HG03432 (cell line): Measurements from ENCODE around the gene P4HA2.

Source experiments
- ATAC-seq: cut with Tn5 transposase; IDR thresholded peaks from one replicate; pipeline ENCODE4 v1.9.1; 2021; ENCODE audit warnings: mild to moderate bottlenecking, moderate library complexity; ENCODE audit not compliant: unreplicated experiment

P4HA2 gene

GRCh38 chr5:132265336-132266030 lies 37.8 kb upstream of the P4HA2 start:
- no peak for ATAC-seq

GRCh38 chr5:132264546-132265335 lies 37.1 kb upstream of the P4HA2 start:
- ATAC-seq, result no peak

DNA sequence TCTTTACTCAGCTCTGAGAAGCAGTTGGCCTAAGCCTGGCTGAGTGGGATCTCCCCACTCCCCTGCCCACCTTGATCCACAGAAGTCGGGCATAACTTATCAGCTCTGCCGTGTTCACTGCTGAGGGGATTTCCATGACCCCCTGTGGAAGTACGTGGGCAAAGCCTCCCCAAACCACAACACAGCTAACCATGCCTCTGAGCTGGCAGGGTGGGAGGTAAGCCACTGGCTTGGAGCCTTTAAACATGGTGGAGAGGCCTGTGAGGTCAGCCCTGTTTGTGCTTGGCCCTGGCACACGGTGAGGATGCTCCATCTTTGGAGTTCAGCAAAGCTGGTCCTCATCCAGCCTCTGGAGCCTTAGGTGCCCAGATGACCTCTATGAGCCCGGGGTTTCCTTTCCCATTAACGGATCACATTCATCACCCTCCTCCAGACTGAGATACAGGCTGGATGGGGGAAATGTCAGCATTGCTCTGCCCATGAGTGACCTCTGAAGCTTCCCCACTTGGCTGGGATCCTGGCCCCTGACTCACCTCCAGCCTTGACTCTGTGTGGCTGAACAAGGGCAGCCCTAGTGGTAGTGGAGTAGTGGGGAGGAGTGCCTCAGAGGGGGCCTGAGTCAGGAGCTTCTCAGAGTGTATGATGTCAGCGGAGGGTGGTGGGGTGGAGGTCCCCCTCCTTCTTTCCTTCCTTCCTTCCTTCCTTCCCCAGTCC lies 36.1 kb upstream of the P4HA2 start:
- ATAC-seq, result no peak

DNA sequence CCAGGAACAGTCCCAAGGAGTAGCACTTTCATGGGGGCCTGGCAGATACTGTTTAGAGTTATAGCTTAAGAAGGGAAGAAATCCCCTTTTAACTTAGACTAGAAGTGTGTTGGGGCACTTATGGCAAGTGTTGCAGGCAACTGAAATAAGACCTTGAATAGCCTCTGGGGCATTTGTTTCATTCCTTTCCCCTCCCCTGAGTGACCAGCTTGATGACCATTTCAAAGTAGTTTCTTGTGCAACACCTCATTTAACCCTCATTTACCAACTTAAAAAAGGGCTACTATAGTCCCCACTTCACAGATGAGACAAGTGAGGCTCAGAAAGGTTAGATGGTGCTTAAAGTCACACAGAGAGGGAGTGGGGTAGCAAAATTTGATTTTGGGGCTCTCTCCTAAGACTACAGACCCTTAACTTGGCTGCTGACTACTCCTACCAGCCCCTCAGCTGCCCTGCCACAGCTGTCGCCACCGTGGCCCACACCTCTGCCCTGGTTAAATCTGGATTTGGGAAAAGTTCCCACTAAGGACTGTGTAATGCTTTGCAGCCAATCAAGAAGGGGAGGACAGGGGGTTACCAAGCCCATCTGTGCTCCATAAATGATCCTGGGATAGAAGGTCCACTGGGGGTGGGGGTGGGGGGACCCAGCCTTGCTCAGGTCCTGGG lies 35.4 kb upstream of the P4HA2 start:
- ATAC-seq, result no peak

GRCh38 chr5:132261881-132262845 lies 34.5 kb upstream of the P4HA2 start:
- no peak for ATAC-seq

- peak; percentile 65 for ATAC-seq
Measured at GRCh38 chr5:132260714-132261551, 33.3 kb upstream of the P4HA2 start.

- ATAC-seq, result no peak
Measured at GRCh38 chr5:132260051-132260450, 32.4 kb upstream of the P4HA2 start.

DNA sequence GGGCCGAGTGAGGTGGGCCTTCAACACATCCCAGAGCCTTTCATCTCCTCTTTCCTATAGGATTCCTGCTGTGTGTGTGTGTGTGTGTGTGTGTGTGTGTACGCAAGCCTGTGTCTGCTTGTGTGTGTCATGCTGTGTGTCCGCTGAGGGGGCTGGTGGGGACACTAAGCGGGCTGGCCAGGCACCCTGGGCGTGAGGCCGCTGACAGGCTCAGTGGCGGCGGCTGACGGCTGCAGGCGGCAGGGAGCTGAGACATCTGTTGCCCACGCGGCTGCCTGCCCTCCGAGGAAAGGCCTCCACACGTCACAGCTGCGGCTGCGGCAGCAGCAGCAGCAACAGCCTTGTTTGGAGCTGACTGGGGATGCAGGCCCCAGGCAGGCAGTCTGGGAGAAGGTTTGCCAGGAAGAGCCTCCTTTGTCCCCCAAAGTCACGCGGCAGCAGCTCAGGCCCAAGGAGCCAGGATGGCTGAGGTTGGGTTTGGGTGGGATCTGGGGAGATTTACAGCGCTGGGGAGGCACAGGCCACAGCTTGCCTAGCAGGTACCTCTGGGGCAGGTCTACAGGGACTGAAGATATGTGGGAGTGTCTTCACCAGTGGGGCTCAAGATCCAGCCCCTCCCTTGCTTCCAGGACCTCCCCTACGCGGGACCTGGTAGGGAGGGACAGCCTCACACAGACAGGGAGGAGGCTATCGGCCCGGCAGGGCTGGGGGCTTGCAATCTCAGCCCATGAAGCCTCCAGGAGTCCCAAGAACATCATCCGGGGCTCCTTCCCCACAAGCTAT lies 31.6 kb upstream of the P4HA2 start:
- no peak for ATAC-seq

- ATAC-seq, result no peak
Measured at GRCh38 chr5:132258102-132259068, 30.7 kb upstream of the P4HA2 start.

DNA sequence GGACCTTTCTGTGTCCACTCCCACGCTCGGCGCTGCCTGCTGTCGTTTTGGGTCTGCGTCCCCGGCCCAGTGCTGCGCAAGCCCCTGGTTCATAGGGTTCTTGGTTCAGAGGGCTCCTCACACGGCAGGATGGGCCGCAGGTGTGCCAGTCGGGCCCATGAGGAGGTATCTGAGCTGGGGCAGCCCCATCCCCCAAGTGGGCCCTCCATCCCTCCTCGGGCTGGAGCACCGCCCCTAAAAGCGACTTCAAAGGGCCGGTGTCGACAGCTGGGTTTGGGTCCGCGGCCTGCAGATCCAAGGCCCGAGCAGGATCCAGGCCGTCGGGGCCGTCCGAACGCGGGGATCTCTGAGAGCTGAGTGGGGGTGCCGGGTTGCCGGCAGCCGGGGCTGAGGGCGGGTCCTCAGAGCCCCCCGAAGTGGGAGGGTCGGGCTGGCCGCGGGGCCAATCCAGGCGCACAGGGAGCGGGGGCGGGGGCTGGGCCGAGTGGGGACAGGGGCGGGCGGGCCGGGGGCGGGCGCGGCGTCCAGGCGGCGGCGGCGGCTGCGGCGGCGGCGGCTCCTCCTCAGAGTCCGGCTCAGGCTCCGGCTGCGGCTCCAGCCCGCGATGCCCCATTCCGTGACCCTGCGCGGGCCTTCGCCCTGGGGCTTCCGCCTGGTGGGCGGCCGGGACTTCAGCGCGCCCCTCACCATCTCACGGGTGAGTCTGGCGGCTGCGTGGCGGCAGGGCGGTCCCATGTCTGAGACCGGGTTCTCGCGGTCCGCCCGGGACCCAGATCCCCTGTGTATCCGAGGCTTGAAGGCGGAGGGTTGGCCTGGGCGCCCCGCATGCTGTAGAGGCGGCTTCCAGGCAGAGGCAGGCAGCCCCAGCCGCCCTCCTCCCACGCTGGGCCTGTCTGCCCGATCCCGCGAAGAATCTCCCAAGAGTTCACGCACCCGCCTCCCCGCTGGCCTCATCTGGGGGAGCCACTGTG lies 29.8 kb upstream of the P4HA2 start, which contains the start of gene PDLIM4:
Gene PDLIM4 (plus strand): TSS at position 566 of the 971 bp plus-strand sequence. CDS start 39 bp downstream, at position 605.
- no peak for ATAC-seq

DNA sequence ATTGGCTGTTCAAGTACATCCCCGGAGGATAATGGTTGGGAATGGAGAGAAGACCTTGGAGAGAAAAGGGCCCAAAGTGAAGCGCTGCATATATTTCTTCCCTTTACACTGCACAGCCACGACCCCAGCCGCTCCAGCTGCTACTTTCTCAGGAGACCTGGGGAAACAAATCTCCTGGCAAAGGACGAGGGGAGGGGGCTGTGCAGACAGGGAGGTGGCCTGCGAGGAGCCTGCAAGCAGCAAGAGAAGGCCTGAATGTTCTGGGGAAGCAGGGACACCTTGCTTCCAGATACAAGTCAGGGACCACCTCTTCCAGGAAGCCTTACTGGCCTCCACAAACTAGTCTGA lies 29.1 kb upstream of the P4HA2 start:
- ATAC-seq, result no peak

DNA sequence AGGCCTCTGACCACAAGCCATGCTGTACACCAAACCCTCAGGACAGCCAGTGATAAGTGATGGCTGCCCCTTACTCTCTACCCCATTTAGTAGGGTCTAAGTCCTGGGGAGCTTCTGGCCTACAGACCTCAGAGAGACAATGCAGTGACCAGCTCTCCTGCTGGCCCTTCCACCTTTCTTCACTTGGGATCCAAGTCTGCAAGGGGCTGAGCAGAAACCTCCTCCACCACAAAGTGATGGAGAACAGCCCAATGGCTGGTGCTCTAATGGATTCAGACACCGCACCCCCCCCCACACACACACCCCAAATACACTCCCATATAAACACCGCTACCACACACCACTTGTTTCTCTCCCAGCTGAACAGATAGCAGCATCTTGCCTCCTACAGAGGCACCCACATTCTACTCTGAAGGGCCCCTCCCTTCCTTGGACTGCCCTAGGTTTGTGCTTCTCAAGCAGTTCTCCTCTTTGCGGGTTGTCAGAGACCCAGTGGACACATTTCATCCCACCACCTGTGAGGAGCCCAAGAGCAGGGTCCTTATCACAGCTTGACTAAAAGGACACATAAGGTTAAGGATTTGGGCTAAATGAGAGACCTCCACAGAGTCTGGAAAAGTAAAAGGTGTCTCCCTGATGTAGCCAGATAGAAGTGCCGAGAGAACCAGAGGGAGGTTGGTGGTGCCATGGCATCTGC lies 28.6 kb upstream of the P4HA2 start:
- no peak for ATAC-seq

- ATAC-seq, result no peak
Measured at GRCh38 chr5:132254321-132254977, 26.8 kb upstream of the P4HA2 start.

GRCh38 chr5:132253452-132254320 lies 26.0 kb upstream of the P4HA2 start:
- ATAC-seq, result no peak
